GM21360 (cell line): ENCODE results near the gene RPRD1B.
"Not testable (repeated sequence)": the region's sequence is repeated elsewhere in the genome, so short reads cannot be mapped to it uniquely, and the experiment has no call there.

Source experiments
- ATAC-seq: cut with Tn5 transposase; IDR thresholded peaks from one replicate; pipeline ENCODE4 v1.9.1; 2021; ENCODE audit warnings: mild to moderate bottlenecking, moderate library complexity; ENCODE audit not compliant: unreplicated experiment

RPRD1B gene

GRCh38 chr20:38095017-38095686 is 61.6 kb downstream of the RPRD1B start:
- ATAC-seq = no peak

- ATAC-seq = no peak
Measured at GRCh38 chr20:38098952-38099351, 65.4 kb downstream of the RPRD1B start.

GRCh38 chr20:38102206-38102605 is 68.7 kb downstream of the RPRD1B start:
- ATAC-seq = not testable (repeated sequence)

- ATAC-seq = no peak
Measured at GRCh38 chr20:38104285-38104684, 70.7 kb downstream of the RPRD1B start.

GRCh38 chr20:38106461-38106860 is 72.9 kb downstream of the RPRD1B start:
- ATAC-seq = no peak

GRCh38 chr20:38107386-38107785 is 73.8 kb downstream of the RPRD1B start:
- not testable (repeated sequence) for ATAC-seq

- not testable (repeated sequence) for ATAC-seq
Measured at GRCh38 chr20:38107916-38108315, 74.4 kb downstream of the RPRD1B start.

GRCh38 chr20:38108438-38108985 is 75.0 kb downstream of the RPRD1B start:
- ATAC-seq = no peak

- no peak for ATAC-seq
Measured at GRCh38 chr20:38108986-38109541, 75.5 kb downstream of the RPRD1B start.

- ATAC-seq = no peak
Measured at GRCh38 chr20:38109591-38110524, 76.3 kb downstream of the RPRD1B start.

GRCh38 chr20:38110525-38111178 is 77.1 kb downstream of the RPRD1B start:
- no peak for ATAC-seq

- no peak for ATAC-seq
Measured at GRCh38 chr20:38111366-38112232, 78.1 kb downstream of the RPRD1B start.

GRCh38 chr20:38112261-38112929 is 78.8 kb downstream of the RPRD1B start:
- ATAC-seq = no peak

- ATAC-seq = no peak
Measured at GRCh38 chr20:38112930-38113294, 79.4 kb downstream of the RPRD1B start.

- ATAC-seq = no peak
Measured at GRCh38 chr20:38113401-38114325, 80.1 kb downstream of the RPRD1B start.

GRCh38 chr20:38114353-38114791 is 80.8 kb downstream of the RPRD1B start:
- no peak for ATAC-seq

- ATAC-seq = no peak
Measured at GRCh38 chr20:38115205-38115604, 81.7 kb downstream of the RPRD1B start.

GRCh38 chr20:38115896-38116295 is 82.3 kb downstream of the RPRD1B start:
- ATAC-seq = no peak
